COLO668 (cell line): ENCODE measurements around the gene GCLC.
"Not testable (repeated sequence)": the region's sequence is repeated elsewhere in the genome, so short reads cannot be mapped to it uniquely, and the experiment has no call there.

ENCODE experiments used
- DNase-seq: peaks from one replicate; lab custom pipeline; 2025; ENCODE audit not compliant: unreplicated experiment; lab: John Stamatoyannopoulos, UW

Gene GCLC

DNA sequence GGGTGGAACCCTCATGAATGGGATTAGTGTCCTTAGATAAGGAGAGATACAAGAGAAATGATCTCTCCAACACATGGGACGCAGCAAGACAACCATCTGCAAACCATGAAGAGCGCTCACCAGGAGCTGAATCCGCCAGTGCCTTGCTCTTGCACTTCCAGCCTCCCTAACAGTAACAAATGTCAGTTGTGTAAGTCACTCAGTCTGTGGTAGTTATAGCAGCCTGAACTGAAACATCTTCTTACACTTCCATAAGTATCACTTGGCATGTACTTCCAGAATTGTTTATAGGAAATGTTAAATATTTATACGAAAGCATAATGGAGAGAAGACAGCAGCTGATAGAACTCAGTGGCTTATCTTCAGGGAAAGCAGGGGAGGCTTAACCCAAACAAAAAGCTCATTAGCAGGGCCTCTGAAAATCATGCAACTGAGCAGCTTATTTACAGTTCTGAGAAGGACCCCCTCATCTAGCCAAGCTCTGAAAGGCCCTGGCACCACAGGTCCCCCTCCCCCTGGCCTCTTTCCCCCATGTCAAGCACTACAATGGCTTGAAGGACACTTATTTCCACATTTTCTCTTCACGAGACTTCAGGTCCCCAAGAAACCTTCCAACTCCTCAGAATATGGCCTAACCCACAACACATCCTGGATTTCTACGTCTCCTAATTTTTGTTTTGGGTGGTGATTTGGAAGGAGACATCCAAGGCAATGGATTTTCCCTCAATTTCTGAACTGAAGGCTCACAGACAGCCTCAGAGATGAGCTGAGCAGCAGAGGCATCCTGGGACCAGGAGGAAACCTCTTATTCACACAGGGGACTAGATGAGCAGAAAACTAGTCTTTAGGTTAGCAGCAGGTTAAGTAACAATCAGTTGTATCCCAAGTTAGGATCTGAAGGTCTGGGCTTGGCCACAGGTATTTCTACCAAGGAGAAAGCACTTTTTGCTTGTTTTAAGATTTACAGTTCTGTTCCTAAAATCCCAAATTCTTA lies 49.1 kb downstream of the GCLC start:
- no peak for DNase-seq

DNA sequence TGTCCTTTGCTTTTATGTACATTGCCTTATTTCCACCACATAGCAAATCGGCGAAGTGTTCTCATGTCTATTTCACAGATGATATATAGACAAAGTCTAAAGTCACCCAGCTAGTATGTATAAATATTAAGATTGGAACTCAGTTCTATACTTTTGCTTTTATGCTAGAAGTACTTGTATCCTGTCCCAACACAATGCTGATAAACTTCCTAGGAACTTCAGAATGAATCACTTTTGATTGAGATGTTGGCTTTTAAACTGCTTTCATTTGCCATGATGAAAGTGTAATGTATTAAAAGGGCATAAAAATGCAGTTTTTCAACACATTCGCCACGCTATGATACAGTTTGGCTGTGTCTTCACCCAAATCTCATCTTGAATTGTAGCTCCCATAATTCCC lies 50.8 kb downstream of the GCLC start:
- no peak for DNase-seq

- DNase-seq = no peak
Measured at GRCh38 chr6:53493635-53494025, 51.3 kb downstream of the GCLC start.

GRCh38 chr6:53492860-53493634 lies 51.9 kb downstream of the GCLC start:
- DNase-seq = no peak

GRCh38 chr6:53487080-53487479 lies 57.8 kb downstream of the GCLC start:
- DNase-seq = no peak

- no peak for DNase-seq
Measured at GRCh38 chr6:53486679-53487078, 58.2 kb downstream of the GCLC start.

- DNase-seq = peak; percentile 63
Measured at GRCh38 chr6:53484476-53485280, 60.2 kb downstream of the GCLC start.

DNA sequence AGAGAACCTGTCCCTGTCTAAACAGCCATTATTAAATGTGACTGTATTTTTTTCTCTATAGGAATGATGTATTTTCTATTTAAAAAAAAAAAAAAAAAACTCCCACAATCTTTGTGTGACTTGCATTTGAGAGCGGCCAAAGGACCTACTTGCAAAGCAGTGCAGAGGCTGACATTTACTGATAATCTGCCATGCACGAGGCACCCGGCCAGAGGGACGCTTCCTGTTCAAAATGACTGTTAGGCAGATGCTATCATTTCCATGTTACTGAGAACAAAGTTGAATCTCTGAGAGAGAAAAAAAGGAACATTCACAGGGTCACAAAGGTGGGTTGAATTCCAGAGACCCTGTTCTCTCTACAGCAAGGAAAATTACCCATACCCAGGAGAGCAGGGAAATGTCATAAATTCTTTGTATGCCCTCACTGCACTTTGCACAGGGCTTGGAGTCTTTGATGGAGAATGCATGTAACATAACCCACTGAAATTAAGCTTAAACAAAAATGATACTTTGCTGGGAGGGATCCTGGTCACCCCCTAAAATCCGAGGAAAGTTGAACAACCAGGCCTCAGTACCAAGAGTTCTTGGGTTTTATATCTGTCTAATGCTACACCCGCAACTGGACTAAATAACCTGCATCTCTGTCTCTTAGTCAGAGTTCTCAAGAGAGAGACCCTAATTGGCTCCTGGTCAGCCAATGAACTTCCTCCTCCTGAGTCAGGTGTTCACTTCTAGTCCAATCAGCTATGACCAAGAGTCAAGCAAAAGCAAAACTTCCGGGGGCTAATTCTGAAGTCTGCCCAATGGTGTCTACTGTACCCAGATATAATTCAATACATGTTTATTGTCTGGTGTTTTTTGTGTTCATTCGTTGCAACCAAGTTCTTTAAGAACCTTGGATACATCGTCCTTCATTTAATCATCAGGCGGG lies 61.2 kb downstream of the GCLC start:
- DNase-seq = no peak

GRCh38 chr6:53481323-53481722 lies 63.6 kb downstream of the GCLC start:
- DNase-seq = no peak

- not testable (repeated sequence) for DNase-seq
Measured at GRCh38 chr6:53480774-53481173, 64.1 kb downstream of the GCLC start.

- no peak for DNase-seq
Measured at GRCh38 chr6:53479871-53480270, 65.0 kb downstream of the GCLC start.

DNA sequence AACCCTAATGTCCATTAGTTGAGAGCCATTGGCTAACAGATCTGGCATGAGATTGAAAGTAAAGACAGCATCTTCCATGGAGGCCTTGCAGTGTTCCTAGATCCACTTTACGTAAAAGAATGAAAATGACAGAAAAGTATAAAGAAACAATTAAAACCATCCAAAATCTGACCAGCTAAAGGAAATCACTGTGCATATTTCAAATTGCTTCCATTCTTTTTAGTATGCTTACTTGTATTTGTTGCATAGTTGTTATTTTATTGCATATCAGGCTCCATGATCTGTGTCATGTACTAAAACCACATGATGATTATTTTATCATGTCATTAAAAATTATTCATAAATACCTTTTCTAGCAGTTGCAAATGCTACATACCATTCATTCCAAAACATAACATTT lies 67.9 kb downstream of the GCLC start:
- DNase-seq = no peak

- DNase-seq = no peak
Measured at GRCh38 chr6:53474010-53474409, 70.9 kb downstream of the GCLC start.

DNA sequence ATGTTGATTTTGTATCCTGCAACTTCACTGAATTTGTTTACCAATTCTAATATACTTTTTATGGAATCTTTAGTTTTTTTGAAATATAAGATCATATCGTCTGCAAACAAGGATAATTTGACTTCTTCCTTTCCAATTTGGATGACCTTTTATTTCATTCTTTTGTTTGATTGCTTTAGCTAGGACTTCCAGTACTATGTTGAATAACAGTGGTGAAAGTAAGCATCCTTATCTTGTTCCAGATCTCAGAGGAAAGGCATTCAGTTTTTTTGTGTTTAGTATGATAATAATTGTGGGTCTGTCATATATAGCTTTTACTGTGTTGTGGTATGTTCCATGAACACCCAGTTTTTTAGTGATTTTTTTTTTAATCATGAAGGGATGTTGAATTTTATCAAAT lies 75.7 kb downstream of the GCLC start:
- DNase-seq = no peak

- DNase-seq = no peak
Measured at GRCh38 chr6:53466257-53466656, 78.6 kb downstream of the GCLC start.

GRCh38 chr6:53465732-53466131 lies 79.2 kb downstream of the GCLC start:
- DNase-seq = no peak

DNA sequence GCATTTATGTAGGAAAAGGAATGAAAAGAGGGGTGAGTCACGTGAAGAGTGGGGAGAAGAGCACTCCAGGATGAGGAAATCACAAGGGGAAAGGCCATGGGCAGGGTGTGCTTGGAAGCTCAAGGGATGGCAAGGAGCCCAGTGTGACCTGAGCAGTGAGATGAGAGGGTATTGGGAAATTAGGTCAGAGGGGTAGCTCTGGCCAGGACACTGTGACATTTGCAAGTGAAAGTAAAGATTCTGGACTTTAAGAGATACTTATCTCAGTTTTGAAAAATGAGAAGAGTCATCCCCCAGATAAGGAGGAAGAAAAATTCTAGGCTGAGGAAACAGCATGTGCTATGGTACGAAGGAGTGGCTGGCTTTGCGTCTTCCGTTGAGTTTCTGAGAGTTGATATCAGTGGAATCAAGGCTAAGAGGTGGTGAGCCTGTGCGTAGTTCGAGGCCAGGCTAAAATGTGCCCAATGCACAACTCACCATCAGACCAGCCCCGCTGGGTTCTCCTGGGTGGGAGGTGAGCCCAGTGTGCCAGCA lies 79.9 kb downstream of the GCLC start:
- DNase-seq = no peak

DNA sequence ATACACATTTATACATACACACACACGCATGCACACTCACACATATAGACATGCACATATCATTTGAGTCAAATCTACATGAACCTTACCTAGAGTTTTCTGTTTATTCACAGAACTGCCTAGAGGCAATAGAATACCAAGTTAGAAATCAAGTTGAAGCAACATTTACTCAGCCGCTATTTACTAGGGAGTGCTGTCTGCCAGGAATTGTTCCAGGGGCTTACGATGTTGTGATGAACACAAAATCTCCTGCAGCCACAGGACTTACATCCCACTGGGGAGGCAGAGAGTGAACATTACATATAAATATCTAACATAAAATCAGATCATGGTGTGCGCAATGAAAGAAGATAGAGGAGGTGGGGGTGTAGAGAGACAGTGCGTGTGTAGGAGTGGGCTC lies 80.4 kb downstream of the GCLC start:
- no peak for DNase-seq

- DNase-seq = no peak
Measured at GRCh38 chr6:53461696-53462095, 83.2 kb downstream of the GCLC start.
